GM12878 (cell line): Measurements from ENCODE around the gene NRP2. TPM values are rescaled to one million over a fixed set of nuclear protein-coding genes. Genes with fewer than 3 reads are reported as not detected.
A peak's percentile ranks its signal among the peaks of the same experiment; 100 is the strongest.

Experiments
- ATAC-seq: fragments of 200-7000 bp; cut with Tn5 transposase; 3 replicates; pipeline ENCODE4 v1.9.1; 2020; ENCODE audit warnings: mild to moderate bottlenecking, moderate library complexity
- BruUV-seq: library from RNA; stranded (reverse); fragments of 400-500 nt; replicated peaks from 2 replicates; lab custom pipeline; 2021; lab: Mats Ljungman, UMichigan
- CTCF ChIA-PET: fragments of 300-600 bp; sonication (Branson Sonifier 250); formaldehyde crosslinking; extraction: SDS; loops from one replicate; lab custom pipeline; 2021; ENCODE audit warnings: inconsistent platforms; lab: Yijun Ruan, JAX
- POLR2A ChIA-PET: fragments of 350-600 bp; formaldehyde crosslinking; extraction: SDS; loops from one replicate; lab custom pipeline; 2021; ENCODE audit warnings: inconsistent platforms; lab: Charles Lee
- RAD21 ChIA-PET: fragments of 300-600 bp; sonication (Branson Sonifier 250); formaldehyde crosslinking; loops from one replicate; lab custom pipeline; 2023; ENCODE audit warnings: antibody characterized with exemption; ENCODE audit not compliant: unreplicated experiment; lab: Charles Lee
- SMC1A ChIA-PET: fragments of 300-600 bp; sonication (Branson Sonifier 250); formaldehyde crosslinking; loops from one replicate; lab custom pipeline; 2023; ENCODE audit not compliant: unreplicated experiment, uncharacterized antibody; lab: Charles Lee
- DNase-seq: peaks from one replicate; pipeline ENCODE4 v3.0.0-alpha.2; 2011; ENCODE audit warnings: low read depth, low spot score
- FAIRE-seq: peaks from 3 replicates; lab custom pipeline; 2011; peaks lifted over from hg19 to GRCh38; lab: Jason Lieb, UNC
- H2AFZ ChIP-seq: 2 replicates; pipeline ENCODE4 v1.6.0; 2011; ENCODE audit warnings: low read depth, low read length, control low read depth; ENCODE audit not compliant: control insufficient read depth
- H3K27ac ChIP-seq: 2 replicates; pipeline ENCODE4 v1.5.1; 2011; ENCODE audit warnings: control low read depth; ENCODE audit not compliant: control insufficient read depth, insufficient read depth
- H3K27me3 ChIP-seq, 2 experiments: replicated peaks in 1 of 2; 2 replicates each; pipeline versions ENCODE4 v1.6.0 to v1.6.1; 2011; ENCODE audit warnings: low read length in 1 of 2; ENCODE audit not compliant: control insufficient read depth in 2 of 2, insufficient read depth in 2 of 2
- H3K36me3 ChIP-seq, 2 experiments: 2 replicates each; pipeline ENCODE4 v1.5.1; 2011; ENCODE audit warnings: low read length in 1 of 2; ENCODE audit not compliant: control insufficient read depth in 2 of 2, insufficient read depth in 2 of 2
- H3K4me1 ChIP-seq: 2 replicates; pipeline ENCODE4 v1.6.1; 2011; ENCODE audit warnings: mild to moderate bottlenecking, low read length, moderate library complexity, mixed read lengths; ENCODE audit not compliant: control insufficient read depth, insufficient read depth
- H3K4me2 ChIP-seq: 2 replicates; pipeline ENCODE4 v1.6.0; 2011; ENCODE audit warnings: control low read depth; ENCODE audit not compliant: control insufficient read depth, insufficient read depth
- H3K4me3 ChIP-seq: fragments of 200-600 bp; sonication (generic); 2 replicates; pipeline ENCODE4 v1.5.1; 2016
- H3K79me2 ChIP-seq: 2 replicates; pipeline ENCODE4 v1.6.0; 2011; ENCODE audit warnings: low read length; ENCODE audit not compliant: control insufficient read depth, insufficient read depth
- H3K9ac ChIP-seq: 2 replicates; pipeline ENCODE4 v1.8.0; 2011; ENCODE audit warnings: low read length, control low read depth, mixed read lengths; ENCODE audit not compliant: control insufficient read depth, insufficient read depth
- H3K9me3 ChIP-seq: replicated peaks from 3 replicates; pipeline ENCODE4 v1.5.1; 2011; ENCODE audit warnings: mild to moderate bottlenecking, low read length; ENCODE audit not compliant: control insufficient read depth, insufficient read depth
- H4K20me1 ChIP-seq: 2 replicates; pipeline ENCODE4 v1.6.0; 2011; ENCODE audit not compliant: control insufficient read depth, insufficient read depth
- EZH2 ChIP-seq: IDR thresholded peaks from 2 replicates; pipeline ENCODE4 v1.6.1; 2012; ENCODE audit warnings: low read depth, mild to moderate bottlenecking, control low read depth, inconsistent platforms, low read length, borderline replicate concordance; ENCODE audit not compliant: control insufficient read depth
- SPI1 ChIP-seq: IDR thresholded peaks from 2 replicates; pipeline ENCODE4 v1.6.1; 2011; ENCODE audit warnings: low read depth, mild to moderate bottlenecking, low read length, moderate library complexity, borderline replicate concordance; ENCODE audit not compliant: insufficient read depth
- TCF12 ChIP-seq: IDR thresholded peaks from 2 replicates; pipeline ENCODE4 v1.6.1; 2011; ENCODE audit warnings: low read depth, mild to moderate bottlenecking, low read length
- ZNF687 ChIP-seq: fragments of 450-650 bp; IDR thresholded peaks from 2 replicates; pipeline ENCODE4 v1.6.1; 2017; ENCODE audit warnings: mild to moderate bottlenecking, moderate library complexity
- WGBS: methylation state at CpG from one replicate; pipeline ENCODE4 v1.1.6; 2016; ENCODE audit warnings: low lambda C conversion rate; ENCODE audit not compliant: insufficient replicate concordance, insufficient coverage; ENCODE audit errors: missing lambda C conversion rate; 5-methylcytosine and 5-hydroxymethylcytosine counted together
- in situ Hi-C: fragments of 300-500 bp; cut with MboI; formaldehyde crosslinking; loops from 9 replicates; pipeline ENCODE4 v1.14.3; 2018; ENCODE audit warnings: mixed read lengths
- intact Hi-C: fragments of 100-400 bp; cut with micrococcal nuclease; formaldehyde crosslinking; loops from one replicate; pipeline ENCODE4 v1.14.2; 2022; ENCODE audit not compliant: unreplicated experiment
- polyA plus RNA-seq, 11 experiments: library from polyadenylated mRNA; depleted of rRNA in 4 of 11; unstranded in 6 of 11; stranded (reverse) in 5 of 11; fragments of >200 nt; fragmentation: Nextera tagmentation in 4 of 11; fragmentation: Illumina TruSeq in 1 of 11; extraction: Ambion mirVana in 4 of 11; extraction: Trizol in 1 of 11; gene quantifications; 1 replicate in 1 of 11; 2 replicates in 10 of 11; pipeline versions ENCODE4 v1.2.1 to v1.2.3, GENCODE V29; 2011 to 2016; ENCODE audit warnings: inconsistent platforms in 2 of 11, missing spikeins in 2 of 11, low read depth in 1 of 11
- total RNA-seq, 4 experiments: library from RNA; depleted of rRNA in 3 of 4; stranded (reverse); fragments of >200 nt in 3 of 4; fragmentation: Illumina TruSeq in 1 of 4; extraction: Trizol in 1 of 4; gene quantifications; 2 replicates each; pipeline versions ENCODE4 v1.2.1 to v1.2.3, GENCODE V29; 2013 to 2021

Gene NRP2
- total and polyA plus RNA-seq, 10 of the 15 experiments (the other 5 are each of a cell fraction or from before 2014, with no cell fraction given), result 0.06 to 1.2 (median 0.46) TPM

- intact Hi-C loops, result no loop called here
- RAD21 ChIA-PET, result interaction anchor here (1.1 kb wide), 1 partner anchor 19 kb away, joined by 3 read pairs; no protein-coding TSS in a partner anchor
- H2AFZ ChIP-seq, result no peak overlapping the region
- CTCF ChIA-PET, result interaction anchor here (1.3 to 1.4 kb wide), 2 partner anchors 8 to 9 kb away, joined by 4 to 7 read pairs; no protein-coding TSS in a partner anchor
- H3K4me3 ChIP-seq, result no peak overlapping the region
- SMC1A ChIA-PET, result interaction anchor here (0.7 to 1.5 kb wide), 3 partner anchors 11 to 23 kb away, joined by 4 to 5 read pairs (median 5); no protein-coding TSS in a partner anchor
- peaks cover 11% of the 10 kb centered on the region; the same call in 1 of the 2 replicates for H3K4me1 ChIP-seq
- H3K9me3 ChIP-seq, result no peaks in the 10 kb centered on the region
- H3K27ac ChIP-seq, result no peak overlapping the region
- in situ Hi-C loops, result no loop called here
- no peaks in the 10 kb centered on the region for H3K79me2 ChIP-seq
- BruUV-seq, result no TSS peak
- FAIRE-seq, result no peak
- DNase-seq, result no peak
- peaks cover 17 to 18% of the 10 kb centered on the region in 2 experiments for H3K27me3 ChIP-seq
- POLR2A ChIA-PET, result no interaction called here
- H3K4me2 ChIP-seq, result peak overlapping the region; percentile 57
- no peaks in the 10 kb centered on the region for H4K20me1 ChIP-seq
- TF ChIP-seq EZH2, result no peak
- no peak for TF ChIP-seq ZNF687
- no peak for TF ChIP-seq TCF12
- 0 out of 2 replicates have a peak, but pooled peaks have one; percentile 8 for TF ChIP-seq SPI1
- no peak for ATAC-seq
- 67% methylated on average over 28 of the region's 28 CpGs for WGBS
- H3K9ac ChIP-seq, result no peak overlapping the region
- no peaks in the 10 kb centered on the region for H3K36me3 ChIP-seq
Measured at GRCh38 chr2:205686783-205687640, 4.7 kb downstream of the NRP2 start.
